ENCODE results near the gene VIPR2.

Gene VIPR2

GRCh38 chr7:159157714-159158113 is 13.0 kb upstream of the VIPR2 start:
- no peak for DNase-seq (ENCODE audit: low read depth, low spot score)

GRCh38 chr7:159156436-159157245 is 12.0 kb upstream of the VIPR2 start:
- DNase-seq (ENCODE audit: low read depth, low spot score): no peak

- no peak for DNase-seq (ENCODE audit: low read depth, low spot score)
These were observed 10.7 kb upstream of the VIPR2 start for GRCh38 chr7:159155410-159155809.

- DNase-seq (ENCODE audit: low read depth, low spot score): no peak
These were observed 9.6 kb upstream of the VIPR2 start for GRCh38 chr7:159154243-159154642.

GRCh38 chr7:159153511-159153910 is 8.8 kb upstream of the VIPR2 start:
- DNase-seq (ENCODE audit: low read depth, low spot score): no peak

GRCh38 chr7:159152816-159153215 is 8.1 kb upstream of the VIPR2 start:
- no peak for DNase-seq (ENCODE audit: low read depth, low spot score)

- no peak for DNase-seq (ENCODE audit: low read depth, low spot score)
These were observed 6.6 kb upstream of the VIPR2 start for GRCh38 chr7:159151231-159151630.

- no peak for DNase-seq (ENCODE audit: low read depth, low spot score)
These were observed 4.8 kb upstream of the VIPR2 start for GRCh38 chr7:159149488-159149887.

GRCh38 chr7:159148430-159149395 is 4.0 kb upstream of the VIPR2 start:
- DNase-seq (ENCODE audit: low read depth, low spot score): no peak

GRCh38 chr7:159147687-159148086 is 3.0 kb upstream of the VIPR2 start:
- no peak for DNase-seq (ENCODE audit: low read depth, low spot score)

- DNase-seq (ENCODE audit: low read depth, low spot score): no peak
These were observed 2.6 kb upstream of the VIPR2 start for GRCh38 chr7:159147246-159147645.

GRCh38 chr7:159146084-159146858 is 1.6 kb upstream of the VIPR2 start:
- no peak for DNase-seq (ENCODE audit: low read depth, low spot score)

- no peak for DNase-seq (ENCODE audit: low read depth, low spot score)
These were observed 806 bp upstream of the VIPR2 start for GRCh38 chr7:159145490-159145855.

GRCh38 chr7:159143780-159144757 is 598 bp downstream of the VIPR2 start:
- no peak for DNase-seq (ENCODE audit: low read depth, low spot score)

- DNase-seq (ENCODE audit: low read depth, low spot score): no peak
These were observed 1.9 kb downstream of the VIPR2 start for GRCh38 chr7:159142730-159143129.

GRCh38 chr7:159142199-159142598 is 2.5 kb downstream of the VIPR2 start:
- DNase-seq (ENCODE audit: low read depth, low spot score): no peak

- DNase-seq (ENCODE audit: low read depth, low spot score): no peak
These were observed 3.0 kb downstream of the VIPR2 start for GRCh38 chr7:159141660-159142059.

- no peak for DNase-seq (ENCODE audit: low read depth, low spot score)
These were observed 3.5 kb downstream of the VIPR2 start for GRCh38 chr7:159141167-159141566.

GRCh38 chr7:159140170-159140910 is 4.3 kb downstream of the VIPR2 start:
- DNase-seq (ENCODE audit: low read depth, low spot score): no peak

- DNase-seq (ENCODE audit: low read depth, low spot score): no peak
These were observed 5.0 kb downstream of the VIPR2 start for GRCh38 chr7:159139639-159140038.
